Natural killer cell (primary cell): ENCODE data around the gene HUS1. TPM values are rescaled to one million over a fixed set of nuclear protein-coding genes. Genes with fewer than 3 reads are reported as not detected.
"Not testable (repeated sequence)": the region's sequence is repeated elsewhere in the genome, so short reads cannot be mapped to it uniquely, and the experiment has no call there.

Experiments
- ATAC-seq, 3 donors: fragments of 150-1000 bp in 2 of 3; fragments of 200-7000 bp in 1 of 3; cut with Tn5 transposase; 1 replicate in 1 of 3; 2 replicates in 2 of 3; pipeline ENCODE4 v1.10.0; 2021; ENCODE audit warnings: mild to moderate bottlenecking in 2 of 3, moderate library complexity in 2 of 3
- DNase-seq, 2 donors: peaks; one replicate each; pipeline versions ENCODE4 v3.0.0 to v3.0.0-alpha.2; 2013 to 2021; ENCODE audit warnings: mixed read lengths in 1 of 2
- H3K27ac ChIP-seq: one replicate; pipeline ENCODE4 v1.5.1; 2013; ENCODE audit warnings: mild to moderate bottlenecking, low read length
- H3K27me3 ChIP-seq: one replicate; pipeline ENCODE4 v1.6.1; 2013; ENCODE audit warnings: low read length; ENCODE audit not compliant: control insufficient read depth, insufficient read depth
- H3K36me3 ChIP-seq: one replicate; pipeline ENCODE4 v1.6.1; 2013; ENCODE audit warnings: low read length; ENCODE audit not compliant: control insufficient read depth, insufficient read depth
- H3K4me1 ChIP-seq: one replicate; pipeline ENCODE4 v1.6.1; 2013; ENCODE audit warnings: low read length; ENCODE audit not compliant: control insufficient read depth, insufficient read depth
- H3K4me3 ChIP-seq: one replicate; pipeline ENCODE4 v1.5.1; 2013; ENCODE audit warnings: low read length
- H3K9me3 ChIP-seq: one replicate; pipeline ENCODE4 v1.6.1; 2013; ENCODE audit warnings: low read length; ENCODE audit not compliant: control insufficient read depth, insufficient read depth
- H3K27ac Mint-ChIP-seq, 2 donors: one replicate each; pipeline ENCODE4 v1.8.0; 2022; ENCODE audit warnings: mild to moderate bottlenecking in 2 of 2, mixed read lengths in 2 of 2, moderate library complexity in 1 of 2
- H3K27me3 Mint-ChIP-seq, 2 donors: one replicate each; pipeline ENCODE4 v1.8.0; 2022; ENCODE audit warnings: low read depth in 2 of 2, mixed read lengths in 2 of 2
- H3K36me3 Mint-ChIP-seq: one replicate; pipeline ENCODE4 v1.8.0; 2022; ENCODE audit warnings: mixed read lengths
- H3K4me1 Mint-ChIP-seq, 2 donors: one replicate each; pipeline ENCODE4 v1.8.0; 2022; ENCODE audit warnings: mixed read lengths in 2 of 2
- H3K4me3 Mint-ChIP-seq: one replicate; pipeline ENCODE4 v1.8.0; 2022; ENCODE audit warnings: mild to moderate bottlenecking, moderate library complexity, mixed read lengths
- H3K9me3 Mint-ChIP-seq, 2 donors: one replicate each; pipeline ENCODE4 v1.8.0; 2022; ENCODE audit warnings: mixed read lengths in 2 of 2
- WGBS: methylation state at CpG from one replicate; pipeline ENCODE4 v1.1.7; 2013; ENCODE audit warnings: missing lambda C conversion rate; ENCODE audit not compliant: insufficient coverage; 5-methylcytosine and 5-hydroxymethylcytosine counted together
- intact Hi-C: fragments of 100-400 bp; cut with micrococcal nuclease; formaldehyde crosslinking; loops from one replicate; pipeline ENCODE4 v1.14.2; 2022
- total RNA-seq, 4 donors: library from RNA; stranded (reverse); fragments of 120-200 nt in 1 of 4; gene quantifications; one replicate each; pipeline versions ENCODE4 v1.2.3 to v1.2.4, GENCODE V29; 2013 to 2022
- TF ChIP-seq, protein P1 (sequence below): fragments of 200-600 bp; IDR thresholded peaks from one replicate; pipeline ENCODE4 v1.8.0; 2022; ENCODE audit warnings: antibody characterized with exemption

The HUS1 gene
- total RNA-seq, 3 donors from 2014 or later (not counting 1 experiment from before 2014, with no cell fraction given): 55.6 to 75.0 (median 59.3) TPM

DNA sequence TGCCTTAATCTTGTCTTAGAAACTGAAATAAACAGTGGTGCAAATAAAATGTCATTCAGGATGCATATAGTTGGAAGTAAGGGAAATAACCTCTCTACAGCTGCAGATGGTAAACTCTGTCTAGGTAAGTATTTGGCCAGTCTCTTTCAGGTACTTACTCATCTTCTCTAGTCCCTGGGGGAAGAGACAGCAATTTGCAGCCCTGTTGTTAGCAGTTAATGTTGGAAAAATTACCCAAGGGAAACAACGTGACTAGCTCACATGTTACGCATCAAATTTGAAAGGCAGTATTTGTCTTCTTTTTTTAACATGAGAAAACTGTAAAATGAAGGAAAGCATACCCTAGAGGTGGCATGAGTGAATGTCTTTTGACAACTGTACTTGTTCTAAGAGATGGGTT lies 3.2 kb upstream of the HUS1 start:
- H3K27ac Mint-ChIP-seq: no peak overlapping the region

DNA sequence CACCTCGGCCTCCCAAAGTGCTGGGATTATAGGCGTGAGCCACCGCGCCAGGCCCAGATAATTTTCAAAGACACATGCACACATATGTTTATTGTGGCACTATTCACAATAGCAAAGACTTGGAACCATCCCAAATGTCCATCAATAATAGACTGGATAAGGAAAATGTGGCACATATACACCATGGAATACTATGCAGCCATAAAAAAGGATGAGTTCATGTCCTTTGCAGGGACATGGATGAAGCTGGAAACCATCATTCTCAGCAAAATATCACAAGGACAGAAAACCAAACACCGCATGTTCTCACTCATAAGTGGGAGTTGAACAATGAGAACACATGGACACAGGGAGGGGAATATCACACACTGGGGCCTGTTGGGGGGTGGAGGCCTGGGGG lies 1.2 kb upstream of the HUS1 start:
- H3K36me3 Mint-ChIP-seq, H3K9me3 Mint-ChIP-seq, H3K27ac ChIP-seq, H3K4me1 ChIP-seq, ATAC-seq, DNase-seq, H3K9me3 ChIP-seq, H3K27me3 ChIP-seq, H3K27me3 Mint-ChIP-seq, H3K27ac Mint-ChIP-seq, H3K4me3 ChIP-seq, intact Hi-C loops, H3K4me3 Mint-ChIP-seq: not testable (repeated sequence)
- H3K36me3 ChIP-seq: peaks cover 20% of the 10 kb centered on the region
- 100% methylated on average over 4 of the region's 5 CpGs for WGBS
- H3K4me1 Mint-ChIP-seq: peaks cover 30% of the 10 kb centered on the region in 2 donors

More for the DNA sequence above, 3.2 kb upstream of the HUS1 start:
- H3K36me3 Mint-ChIP-seq: no peaks in the 10 kb centered on the region
- 82% methylated on average over 2 of the region's 2 CpGs for WGBS
- ATAC-seq: no peak
- intact Hi-C loops: no loop called here
- no peaks in the 10 kb centered on the region for H3K27me3 Mint-ChIP-seq
- peaks cover 6% of the 10 kb centered on the region for H3K4me1 ChIP-seq
- H3K27ac ChIP-seq: no peak overlapping the region
- peaks cover 3% of the 10 kb centered on the region for H3K36me3 ChIP-seq
- no peaks in the 10 kb centered on the region for H3K9me3 Mint-ChIP-seq
- H3K4me3 ChIP-seq: no peak overlapping the region
- no peak for DNase-seq
- TF ChIP-seq, protein P1, sequence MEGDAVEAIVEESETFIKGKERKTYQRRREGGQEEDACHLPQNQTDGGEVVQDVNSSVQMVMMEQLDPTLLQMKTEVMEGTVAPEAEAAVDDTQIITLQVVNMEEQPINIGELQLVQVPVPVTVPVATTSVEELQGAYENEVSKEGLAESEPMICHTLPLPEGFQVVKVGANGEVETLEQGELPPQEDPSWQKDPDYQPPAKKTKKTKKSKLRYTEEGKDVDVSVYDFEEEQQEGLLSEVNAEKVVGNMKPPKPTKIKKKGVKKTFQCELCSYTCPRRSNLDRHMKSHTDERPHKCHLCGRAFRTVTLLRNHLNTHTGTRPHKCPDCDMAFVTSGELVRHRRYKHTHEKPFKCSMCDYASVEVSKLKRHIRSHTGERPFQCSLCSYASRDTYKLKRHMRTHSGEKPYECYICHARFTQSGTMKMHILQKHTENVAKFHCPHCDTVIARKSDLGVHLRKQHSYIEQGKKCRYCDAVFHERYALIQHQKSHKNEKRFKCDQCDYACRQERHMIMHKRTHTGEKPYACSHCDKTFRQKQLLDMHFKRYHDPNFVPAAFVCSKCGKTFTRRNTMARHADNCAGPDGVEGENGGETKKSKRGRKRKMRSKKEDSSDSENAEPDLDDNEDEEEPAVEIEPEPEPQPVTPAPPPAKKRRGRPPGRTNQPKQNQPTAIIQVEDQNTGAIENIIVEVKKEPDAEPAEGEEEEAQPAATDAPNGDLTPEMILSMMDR: no peak
- no peak overlapping the region for H3K4me3 Mint-ChIP-seq
- no peaks in the 10 kb centered on the region for H3K9me3 ChIP-seq
- no peaks in the 10 kb centered on the region for H3K27me3 ChIP-seq
- peaks cover 20 to 22% of the 10 kb centered on the region in 2 donors for H3K4me1 Mint-ChIP-seq

DNA sequence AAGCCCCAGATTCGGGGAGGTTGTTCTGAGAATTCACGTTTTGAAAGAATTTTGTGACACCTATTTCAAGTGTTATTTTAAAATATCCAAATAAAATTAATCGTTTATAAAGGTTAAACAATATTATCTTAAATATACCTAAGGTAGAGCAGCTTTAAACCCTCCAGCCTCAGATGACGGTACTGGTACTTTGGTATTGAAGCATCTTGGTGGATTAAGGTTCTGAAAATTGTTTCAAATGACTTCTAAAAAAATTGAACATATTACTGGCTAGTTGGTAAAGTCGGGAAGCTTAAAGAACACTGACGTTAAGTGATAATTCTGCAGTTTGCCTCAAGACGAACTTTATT lies 392 bp upstream of the HUS1 start:
- intact Hi-C loops: loop anchor here (5.0 kb wide), 1 partner anchor 107 kb away; the partner anchor contains the start of gene UPP1
- peak overlapping the region; percentile 58 for H3K4me3 ChIP-seq

DNA sequence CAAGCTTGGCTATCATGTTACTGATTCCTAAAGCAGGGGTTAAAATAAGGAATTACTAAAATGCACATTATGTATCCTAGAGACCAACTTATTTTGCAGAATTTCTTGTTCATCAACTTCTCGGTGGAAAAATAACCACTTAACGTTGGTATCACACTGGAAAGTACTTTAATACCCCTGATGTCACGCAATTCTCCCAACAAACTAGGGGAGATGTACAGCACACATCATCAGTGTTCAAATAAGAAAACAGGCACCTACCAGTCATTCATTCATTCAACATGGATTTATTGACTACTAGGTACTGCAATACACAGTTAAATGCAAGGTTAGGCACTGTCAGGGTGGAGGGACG lies 648 bp downstream of the HUS1 start:
- Histone ChIP-seq H3K9me3 (no peaks in the 10 kb centered on the region), H3K27ac (peak overlapping the region; percentile 85), H3K4me1 (peaks cover 6% of the 10 kb centered on the region), H3K36me3 (peaks cover 37% of the 10 kb centered on the region), H3K27me3 (no peaks in the 10 kb centered on the region), H3K4me3 (peak overlapping the region; percentile 58)
- Mint-ChIP-seq H3K4me3 (peak overlapping the region; percentile 98), H3K27ac (peak overlapping the region; percentile 95 to 97), H3K27me3 (no peaks in the 10 kb centered on the region), H3K4me1 (peaks cover 35 to 36% of the 10 kb centered on the region in 2 donors), H3K36me3 (peaks cover 12% of the 10 kb centered on the region), H3K9me3 (no peaks in the 10 kb centered on the region)
- intact Hi-C loops: loop anchor here (5.0 kb wide), 1 partner anchor 109 kb away; the partner anchor contains the start of gene UPP1
- ATAC-seq: no peak
- WGBS: 28% methylated on average over 4 of the region's 4 CpGs
- TF ChIP-seq, protein P1: no peak
- no peak for DNase-seq

More for the DNA sequence above, 392 bp upstream of the HUS1 start:
- Histone ChIP-seq H3K9me3 (no peaks in the 10 kb centered on the region), H3K27me3 (no peaks in the 10 kb centered on the region), H3K4me1 (peaks cover 6% of the 10 kb centered on the region), H3K36me3 (peaks cover 27% of the 10 kb centered on the region), H3K27ac (peak overlapping the region; percentile 85)
- Mint-ChIP-seq H3K9me3 (no peaks in the 10 kb centered on the region), H3K27ac (peak overlapping the region; percentile 95 to 97), H3K36me3 (peaks cover 2% of the 10 kb centered on the region), H3K4me3 (peak overlapping the region; percentile 98), H3K4me1 (peaks cover 30% of the 10 kb centered on the region in 2 donors), H3K27me3 (no peaks in the 10 kb centered on the region)
- TF ChIP-seq, protein P1: no peak
- ATAC-seq (no peak), DNase-seq (no peak)
- WGBS: 81% methylated on average over 3 of the region's 7 CpGs
